ENCODE measurements around the gene GSTT4.
"Not testable (repeated sequence)": the region's sequence is repeated elsewhere in the genome, so short reads cannot be mapped to it uniquely, and the experiment has no call there.

The GSTT4 gene

DNA sequence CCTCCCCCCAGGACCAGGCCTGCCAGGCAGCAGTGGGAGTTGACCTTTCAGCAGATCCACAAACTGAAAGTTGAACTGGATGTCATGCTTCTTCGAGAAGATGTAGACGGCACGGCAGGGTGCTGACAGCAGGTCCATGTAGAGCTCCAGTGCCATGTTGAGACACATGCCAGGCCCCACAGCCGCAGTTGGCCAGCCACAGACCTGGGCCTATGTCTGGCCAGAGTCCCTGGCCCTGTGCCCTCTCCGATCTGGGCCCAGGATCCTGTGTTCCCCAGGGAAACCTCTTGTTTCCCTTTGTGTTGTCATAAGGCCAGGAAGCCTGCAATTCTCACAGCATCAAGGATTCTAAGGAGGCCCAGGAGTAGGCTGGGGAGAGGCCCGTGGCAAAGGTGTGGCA, at the start of gene GSTT4:
TSS of gene GSTT4 (minus strand) at position 253 of the 400 bp plus-strand sequence. CDS start at position 156, 97 bp downstream.
- no peak for DNase-seq

- DNase-seq: no peak
These were observed 49.1 kb upstream of the GSTT4 start for GRCh38 chr22:24054356-24054755.

- DNase-seq: no peak
These were observed 48.4 kb upstream of the GSTT4 start for GRCh38 chr22:24053481-24054226.

DNA sequence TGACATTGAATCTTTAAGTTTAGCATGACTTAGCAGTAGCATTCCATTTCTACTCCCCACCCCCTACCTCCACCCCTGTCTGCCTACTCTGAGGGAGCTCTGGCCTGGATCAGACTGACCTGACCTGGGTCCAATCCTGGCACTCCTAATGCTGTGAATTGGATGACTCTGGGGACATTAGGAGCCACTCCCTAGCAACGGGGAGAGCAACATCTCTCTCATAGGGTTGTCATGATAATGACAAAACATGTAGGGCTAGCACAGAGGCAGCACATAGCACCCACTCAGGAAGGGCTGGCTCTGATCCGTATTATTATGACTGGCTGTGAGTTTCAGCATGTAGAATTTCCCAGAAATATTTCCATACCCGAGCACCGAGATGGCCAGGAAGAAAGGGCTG, 46.3 kb upstream of the GSTT4 start:
- DNase-seq: no peak

- DNase-seq: no peak
These were observed 45.8 kb upstream of the GSTT4 start for GRCh38 chr22:24051028-24051427.

DNA sequence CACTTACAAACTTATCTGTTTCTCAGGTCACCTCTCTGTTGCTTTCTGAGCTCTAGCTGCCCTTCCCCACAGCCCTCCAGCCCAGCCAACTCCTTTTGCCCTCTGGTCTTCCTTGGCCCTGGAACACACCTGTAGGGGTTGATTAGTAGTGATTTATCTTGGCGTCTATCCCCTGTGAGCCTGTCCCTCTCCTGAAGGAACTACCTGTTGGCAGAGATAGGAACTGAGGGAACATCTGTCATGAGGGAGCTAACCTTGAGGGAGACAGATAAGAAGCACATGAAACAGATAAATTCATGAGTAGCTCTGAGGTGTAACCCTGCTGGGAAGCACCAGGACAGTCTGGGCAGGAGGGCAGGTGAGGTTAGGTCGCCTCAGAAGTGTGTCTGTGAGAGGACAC, 44.7 kb upstream of the GSTT4 start:
- no peak for DNase-seq

DNA sequence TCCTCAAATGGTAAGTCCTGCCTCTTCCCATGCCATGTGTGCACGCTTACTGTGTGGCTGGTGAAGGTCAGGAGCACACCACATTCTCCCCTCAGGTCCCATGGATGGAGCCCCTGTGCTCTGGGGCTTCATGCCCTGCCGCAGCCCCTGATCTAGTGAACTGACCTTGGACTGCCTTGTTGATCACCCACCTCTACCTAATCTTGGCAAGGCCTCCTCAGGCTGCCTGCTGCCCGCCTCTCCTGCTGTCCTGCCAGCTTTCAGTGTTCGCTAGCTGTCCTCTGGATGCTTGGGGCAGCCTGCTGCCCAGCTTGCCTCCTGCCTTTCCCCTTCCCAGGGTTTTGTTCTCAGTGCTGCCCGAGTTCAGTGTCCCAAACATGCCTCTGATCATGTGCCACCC, 44.0 kb upstream of the GSTT4 start:
- no peak for DNase-seq

- no peak for DNase-seq
These were observed 40.8 kb upstream of the GSTT4 start for GRCh38 chr22:24046024-24046423.

- DNase-seq: no peak
These were observed 38.7 kb upstream of the GSTT4 start for GRCh38 chr22:24043958-24044357.

DNA sequence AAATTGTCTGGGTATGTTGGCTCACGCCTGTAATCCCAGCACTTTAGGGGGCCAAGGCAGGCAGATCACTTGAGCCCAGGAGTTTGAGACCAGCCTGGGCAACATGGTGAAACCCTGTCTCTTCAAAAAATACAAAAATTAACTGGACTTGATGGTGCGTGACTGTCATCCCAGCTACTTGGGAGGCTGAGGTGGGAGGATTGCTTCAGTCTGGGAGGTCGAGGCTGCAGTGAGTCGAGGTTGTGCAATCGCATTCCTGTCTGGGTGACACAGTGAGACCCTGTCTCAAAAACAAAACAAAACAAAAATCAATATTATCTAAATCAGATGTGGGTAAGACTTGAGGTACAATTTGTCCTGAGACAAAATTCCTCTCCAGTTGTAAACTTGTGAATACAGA, 38.2 kb upstream of the GSTT4 start:
- not testable (repeated sequence) for DNase-seq

DNA sequence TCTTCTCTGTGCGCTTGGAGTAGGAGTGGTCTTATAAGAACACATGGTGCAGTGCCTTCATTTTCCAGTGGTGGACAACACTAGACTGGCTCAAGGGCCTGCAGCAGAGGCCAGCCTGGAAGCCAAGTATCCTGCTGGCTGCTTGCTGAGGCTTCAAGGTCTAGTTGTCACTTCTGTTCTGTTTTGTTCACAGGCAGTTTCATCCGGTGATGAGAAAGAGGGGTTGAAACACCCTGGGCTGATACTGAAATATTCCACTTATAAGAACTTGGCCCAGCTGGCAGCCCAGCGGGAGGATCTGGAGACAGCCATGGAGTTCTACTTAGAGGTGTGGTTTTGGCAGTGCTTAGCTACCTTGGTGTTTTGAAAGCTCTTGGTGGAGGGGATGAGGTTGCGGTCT, 35.7 kb upstream of the GSTT4 start:
- no peak for DNase-seq

DNA sequence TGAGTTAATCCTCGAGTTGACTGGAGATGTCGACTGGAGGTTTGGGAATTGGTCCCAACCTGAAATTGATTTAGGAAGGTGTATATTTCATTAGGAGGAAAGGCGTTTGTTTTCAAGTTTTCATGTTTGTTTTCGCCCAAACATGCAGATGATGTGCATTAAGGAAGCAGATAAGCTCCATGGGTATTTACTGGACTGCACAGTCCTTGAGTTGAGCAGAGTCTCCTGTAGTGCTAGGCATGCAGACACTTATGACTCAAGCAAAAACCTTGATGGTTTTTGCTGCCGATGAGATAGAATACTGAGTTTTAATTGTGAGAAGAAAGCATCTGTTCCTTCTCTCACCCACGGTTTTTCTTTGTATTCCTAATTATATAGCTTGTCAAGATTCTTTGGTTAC, 33.8 kb upstream of the GSTT4 start:
- DNase-seq: no peak

DNA sequence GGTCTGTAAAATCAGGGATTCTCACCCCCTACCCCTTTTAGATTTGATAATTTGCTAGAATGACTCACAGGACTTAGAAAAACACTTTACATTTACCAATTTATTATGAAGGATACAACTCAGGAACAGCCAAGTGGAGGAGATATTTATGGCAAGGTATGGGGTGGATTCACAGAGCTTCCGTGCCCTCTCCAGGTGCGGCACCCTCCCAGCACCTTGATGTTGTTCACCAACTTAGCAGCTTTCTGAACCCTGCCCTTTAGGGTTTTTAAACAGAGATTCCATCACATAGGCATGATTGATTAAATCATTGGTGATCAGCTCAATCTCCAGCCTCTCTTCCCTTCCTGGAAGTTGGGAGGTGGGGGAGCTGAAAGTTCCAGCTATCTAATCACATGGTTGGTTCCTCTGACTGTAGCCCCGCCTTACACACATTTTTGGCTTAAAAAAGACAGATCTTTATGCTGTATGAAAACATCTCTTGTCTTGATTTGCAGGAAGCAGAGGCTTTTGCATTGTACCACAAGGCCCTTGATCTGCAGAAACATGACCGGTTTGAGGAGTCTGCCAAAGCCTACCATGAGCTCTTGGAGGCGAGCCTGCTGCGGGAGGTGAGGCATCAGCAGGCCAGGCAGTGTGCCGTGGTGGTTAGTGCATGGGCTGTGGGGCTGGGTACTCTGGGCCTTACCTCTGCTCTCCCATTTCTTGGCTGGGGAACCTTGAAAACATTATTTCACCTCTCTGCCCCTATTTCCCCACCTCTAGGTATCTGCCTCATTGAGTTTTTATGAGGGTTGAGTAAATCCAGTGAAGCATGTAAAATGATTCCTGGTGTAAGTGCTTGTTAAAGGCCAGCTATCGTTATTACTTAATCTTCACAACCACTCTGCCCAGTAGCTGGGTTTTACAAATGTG, 32.9 kb upstream of the GSTT4 start:
- no peak for DNase-seq

DNA sequence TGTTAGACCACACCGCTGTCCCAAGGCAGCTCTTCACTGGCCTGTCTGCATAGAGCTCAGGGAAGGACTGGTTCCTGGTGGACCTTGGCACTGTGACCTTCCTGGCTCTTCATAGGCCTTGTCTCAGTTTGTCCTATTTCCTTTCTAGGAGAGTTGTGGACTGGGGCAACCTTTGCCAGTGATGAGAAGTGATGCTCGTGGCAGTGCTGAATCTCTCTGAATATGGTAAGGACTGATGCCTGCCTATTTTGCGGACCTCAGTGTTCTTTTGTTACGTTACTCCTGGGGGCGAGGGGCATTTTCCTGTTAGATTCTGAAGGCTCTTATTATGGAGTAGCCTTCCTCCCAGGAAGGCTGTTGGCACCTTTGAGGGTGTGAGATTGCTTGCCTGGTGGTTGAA, 30.0 kb upstream of the GSTT4 start:
- DNase-seq: no peak

- no peak for DNase-seq
These were observed 28.5 kb upstream of the GSTT4 start for GRCh38 chr22:24033731-24034130.

DNA sequence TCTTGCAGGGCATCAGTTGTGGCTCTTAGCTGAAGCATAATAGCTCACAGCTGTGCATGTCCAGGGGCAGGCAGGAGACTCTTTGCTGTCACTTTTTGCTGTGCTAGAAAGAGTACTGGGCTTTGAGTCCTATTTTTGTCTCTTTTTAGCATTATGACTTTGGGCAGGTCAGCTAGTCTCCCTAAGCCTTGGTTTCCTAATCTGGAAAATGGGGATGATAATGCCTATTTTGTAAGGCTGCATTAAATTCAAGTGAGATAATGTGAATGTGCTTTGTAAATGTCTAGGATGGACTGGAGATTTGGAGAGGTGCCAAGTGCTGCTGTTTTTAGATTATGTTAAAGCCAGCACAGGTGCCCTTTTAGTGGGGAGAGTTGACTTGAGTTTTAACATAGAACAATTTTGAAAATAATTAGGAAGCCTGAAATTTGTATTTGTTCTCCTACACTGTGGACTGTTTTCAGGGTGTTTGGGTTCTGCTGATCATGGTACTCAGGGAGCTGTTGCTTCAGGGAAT, 25.0 kb upstream of the GSTT4 start:
- no peak for DNase-seq

GRCh38 chr22:24029304-24029703, 24.1 kb upstream of the GSTT4 start:
- DNase-seq: no peak

GRCh38 chr22:24028533-24028932, 23.3 kb upstream of the GSTT4 start:
- no peak for DNase-seq

DNA sequence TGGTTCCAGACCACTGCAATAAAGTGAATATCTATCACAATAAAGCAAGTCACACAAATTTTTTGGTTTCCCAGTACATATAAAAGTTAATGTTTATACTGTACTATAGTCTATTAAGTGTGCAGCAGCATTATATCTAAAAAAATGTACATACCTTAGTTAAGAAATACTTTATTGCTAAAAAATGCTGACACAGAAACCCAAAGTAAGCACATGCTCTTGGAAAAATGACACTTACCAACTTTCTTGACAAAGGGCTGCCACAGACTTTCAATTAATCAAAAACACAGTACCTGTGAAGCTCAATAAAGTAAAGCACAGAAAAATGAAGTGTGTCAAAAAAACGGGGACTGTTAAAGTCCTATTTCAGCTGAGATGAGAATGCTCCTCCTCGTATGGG, 22.7 kb upstream of the GSTT4 start:
- no peak for DNase-seq

GRCh38 chr22:24027389-24027975, 22.2 kb upstream of the GSTT4 start:
- DNase-seq: no peak

GRCh38 chr22:24026733-24027132, 21.5 kb upstream of the GSTT4 start:
- no peak for DNase-seq

DNA sequence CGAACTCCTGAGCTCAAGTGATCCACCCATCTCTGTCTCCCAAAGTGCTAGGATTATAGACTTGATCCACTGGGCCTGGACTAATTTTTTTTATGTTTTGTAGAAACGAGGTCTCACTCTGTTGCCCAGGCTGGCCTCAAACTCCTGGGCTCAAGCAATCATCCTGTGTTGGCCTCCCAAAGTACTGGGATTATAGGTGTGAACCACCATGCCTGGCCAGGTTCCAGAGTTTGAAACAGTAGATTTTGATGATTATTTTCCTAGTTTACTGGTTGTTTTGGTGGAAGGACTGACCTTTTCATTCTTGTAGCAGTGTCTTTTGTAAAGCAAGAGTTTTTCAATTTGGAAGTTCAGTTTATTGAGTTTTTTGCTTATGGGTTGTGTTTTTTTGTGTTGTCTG, 20.8 kb upstream of the GSTT4 start:
- DNase-seq: no peak

DNA sequence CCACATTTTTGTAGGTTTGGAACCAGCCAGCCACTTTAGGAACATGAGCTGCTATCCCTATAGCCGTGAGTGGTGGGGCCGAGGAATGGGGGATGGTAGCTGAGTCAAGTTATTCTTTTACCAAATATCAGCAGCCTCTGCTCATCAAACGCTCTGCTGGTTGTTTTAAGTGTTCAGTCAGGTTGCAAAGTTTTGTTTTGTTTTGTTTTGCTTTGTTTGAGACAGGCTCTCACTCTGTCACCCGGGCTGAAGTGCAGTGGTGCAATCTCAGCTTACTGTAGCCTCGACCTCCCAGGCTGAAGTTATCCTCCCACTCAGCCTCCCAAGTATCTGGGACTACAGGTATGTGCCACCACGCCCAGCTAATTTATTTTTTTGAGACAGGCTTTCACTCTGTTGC, 20.2 kb upstream of the GSTT4 start:
- no peak for DNase-seq

GRCh38 chr22:24024354-24024753, 19.1 kb upstream of the GSTT4 start:
- DNase-seq: no peak

Measured in activated naive CD4-positive, alpha-beta T cell treated with Interleukin-2 at 50 U/mL for 16 hours (primary cell).